Fibroblast of lung (primary cell): ENCODE measurements around the gene MAP4K4.

ENCODE experiments used
- CTCF ChIP-seq, 2 donors: IDR thresholded peaks in 1 of 2; conservative IDR thresholded peaks in 1 of 2; 1 replicate in 1 of 2; 2 replicates in 1 of 2; pipeline ENCODE4 v1.5.1; 2011 to 2012; ENCODE audit warnings: low read length in 2 of 2, control low read depth in 1 of 2, inconsistent platforms in 1 of 2, low read depth in 1 of 2, mild to moderate bottlenecking in 1 of 2
- EZH2 ChIP-seq: IDR thresholded peaks from 2 replicates; pipeline ENCODE4 v1.5.1; 2012; ENCODE audit warnings: low read length, control low read depth, mild to moderate bottlenecking; ENCODE audit errors: missing control alignments

GRCh38 chr2:101795033-101795432 lies 97.5 kb downstream of the MAP4K4 start:
- TF ChIP-seq CTCF (conservative IDR thresholded peaks at IDR 0.05 in 1 of 2, IDR thresholded peaks at IDR 0.05 in 1 of 2; ENCODE audit: low read depth in 1 of 2, low read length in 2 of 2) = no peak
- TF ChIP-seq EZH2 = no peak
